SU-DHL-6 (cell line): Measurements from ENCODE around the gene SIGLEC8.

Source experiments
- H2AFZ ChIP-seq: fragments of 200-600 bp; sonication (generic); 2 replicates; pipeline ENCODE4 v1.6.1; 2014; ENCODE audit warnings: low read depth, mild to moderate bottlenecking, moderate library complexity, mixed read lengths, antibody characterized with exemption, low read length; ENCODE audit not compliant: severe bottlenecking
- H3F3A ChIP-seq: fragments of 200-600 bp; shearing (Covaris generic); 2 replicates; pipeline ENCODE4 v1.6.0; 2016; ENCODE audit warnings: antibody characterized with exemption, mild to moderate bottlenecking; ENCODE audit not compliant: insufficient read depth
- H3K27ac ChIP-seq: fragments of 200-600 bp; sonication (generic); 2 replicates; pipeline ENCODE4 v1.5.1; 2016; ENCODE audit warnings: low read depth, mild to moderate bottlenecking, low read length, moderate library complexity, mixed read lengths
- H3K27me3 ChIP-seq: fragments of 200-600 bp; sonication (generic), shearing (Covaris generic); 2 replicates; pipeline ENCODE4 v1.6.0; 2014; ENCODE audit warnings: mild to moderate bottlenecking, low read length
- H3K36me3 ChIP-seq: fragments of 200-600 bp; sonication (generic); 2 replicates; pipeline ENCODE4 v1.6.1; 2014; ENCODE audit warnings: mild to moderate bottlenecking, low read length, mixed read lengths
- H3K4me2 ChIP-seq: fragments of 300-600, 200-600 bp; shearing (Covaris generic), sonication (generic); 2 replicates; pipeline ENCODE4 v1.6.0; 2014; ENCODE audit warnings: low read length, low read depth, mild to moderate bottlenecking; ENCODE audit not compliant: poor library complexity, severe bottlenecking
- H3K4me3 ChIP-seq: fragments of 200-600 bp; sonication (generic); 2 replicates; pipeline ENCODE4 v1.5.1; 2014; ENCODE audit warnings: antibody characterized with exemption, low read length, mild to moderate bottlenecking, mixed read lengths; ENCODE audit not compliant: insufficient read depth, poor library complexity, severe bottlenecking
- H3K79me2 ChIP-seq: fragments of 200-600 bp; sonication (generic); 2 replicates; pipeline ENCODE4 v1.6.1; 2014; ENCODE audit warnings: mild to moderate bottlenecking, low read length, moderate library complexity; ENCODE audit not compliant: insufficient read depth
- H3K9ac ChIP-seq: fragments of 200-600 bp; sonication (generic); 2 replicates; pipeline ENCODE4 v1.7.0; 2014; ENCODE audit warnings: mild to moderate bottlenecking, low read length
- H3K9me2 ChIP-seq: fragments of 200-600 bp; sonication (generic); replicated peaks from 2 replicates; pipeline ENCODE4 v1.6.1; 2014; ENCODE audit warnings: low read length; ENCODE audit not compliant: insufficient read depth
- H3K9me3 ChIP-seq: fragments of 200-600 bp; sonication (generic); 2 replicates; pipeline ENCODE4 v1.6.1; 2014; ENCODE audit warnings: low read length, mixed read lengths; ENCODE audit not compliant: insufficient read depth
- H4K20me1 ChIP-seq: fragments of 200-600 bp; sonication (generic); 2 replicates; pipeline ENCODE4 v1.6.1; 2014; ENCODE audit warnings: low read depth, mild to moderate bottlenecking, antibody characterized with exemption, low read length, moderate library complexity, mixed read lengths
- EZH2phosphoT487 ChIP-seq: fragments of 200-600 bp; sonication (generic), shearing (Covaris generic); conservative IDR thresholded peaks from 2 replicates; pipeline ENCODE4 v1.6.1; 2018; ENCODE audit warnings: mild to moderate bottlenecking, antibody characterized with exemption, low read length, moderate library complexity, mixed read lengths
- TF ChIP-seq, protein P1 (sequence below): fragments of 200-600 bp; sonication (generic); IDR thresholded peaks from one replicate; pipeline ENCODE4 v1.5.1; 2017; ENCODE audit warnings: antibody characterized with exemption, mild to moderate bottlenecking, low read length, moderate library complexity; ENCODE audit not compliant: insufficient read depth, poor library complexity, severe bottlenecking

Gene SIGLEC8

DNA sequence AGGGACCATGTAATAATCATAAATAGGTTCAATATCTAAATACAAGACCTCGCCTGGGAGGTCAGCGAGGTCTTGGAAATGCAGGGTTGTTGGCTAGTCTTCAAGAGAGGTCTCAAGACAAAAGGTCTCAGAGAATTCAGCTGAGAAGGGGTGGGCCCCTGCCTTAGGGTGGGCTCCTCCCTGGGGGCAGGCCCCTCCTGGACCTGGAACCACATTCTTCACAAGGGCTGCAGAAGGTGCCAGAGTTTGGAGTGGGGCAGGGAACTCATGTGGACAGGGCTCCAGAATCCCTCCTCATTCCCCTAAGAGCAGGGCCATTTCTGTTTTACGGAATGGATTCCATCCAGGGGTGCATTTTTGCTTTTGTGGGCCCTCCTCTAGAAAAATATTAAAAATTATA, 30.2 kb upstream of the SIGLEC8 start:
- H3K27ac ChIP-seq = no peak overlapping the region
- H2AFZ ChIP-seq = no peak overlapping the region
- TF ChIP-seq, protein P1, sequence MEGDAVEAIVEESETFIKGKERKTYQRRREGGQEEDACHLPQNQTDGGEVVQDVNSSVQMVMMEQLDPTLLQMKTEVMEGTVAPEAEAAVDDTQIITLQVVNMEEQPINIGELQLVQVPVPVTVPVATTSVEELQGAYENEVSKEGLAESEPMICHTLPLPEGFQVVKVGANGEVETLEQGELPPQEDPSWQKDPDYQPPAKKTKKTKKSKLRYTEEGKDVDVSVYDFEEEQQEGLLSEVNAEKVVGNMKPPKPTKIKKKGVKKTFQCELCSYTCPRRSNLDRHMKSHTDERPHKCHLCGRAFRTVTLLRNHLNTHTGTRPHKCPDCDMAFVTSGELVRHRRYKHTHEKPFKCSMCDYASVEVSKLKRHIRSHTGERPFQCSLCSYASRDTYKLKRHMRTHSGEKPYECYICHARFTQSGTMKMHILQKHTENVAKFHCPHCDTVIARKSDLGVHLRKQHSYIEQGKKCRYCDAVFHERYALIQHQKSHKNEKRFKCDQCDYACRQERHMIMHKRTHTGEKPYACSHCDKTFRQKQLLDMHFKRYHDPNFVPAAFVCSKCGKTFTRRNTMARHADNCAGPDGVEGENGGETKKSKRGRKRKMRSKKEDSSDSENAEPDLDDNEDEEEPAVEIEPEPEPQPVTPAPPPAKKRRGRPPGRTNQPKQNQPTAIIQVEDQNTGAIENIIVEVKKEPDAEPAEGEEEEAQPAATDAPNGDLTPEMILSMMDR = no peak
- TF ChIP-seq EZH2phosphoT487 = no peak
- H3K4me2 ChIP-seq = no peak overlapping the region
- H3K79me2 ChIP-seq = no peaks in the 10 kb centered on the region
- no peaks in the 10 kb centered on the region for H4K20me1 ChIP-seq
- H3F3A ChIP-seq = no peaks in the 10 kb centered on the region
- no peaks in the 10 kb centered on the region for H3K9me2 ChIP-seq
- no peak overlapping the region for H3K9ac ChIP-seq
- H3K27me3 ChIP-seq = no peaks in the 10 kb centered on the region
- H3K4me3 ChIP-seq = no peak overlapping the region
- no peaks in the 10 kb centered on the region for H3K36me3 ChIP-seq
- no peaks in the 10 kb centered on the region for H3K9me3 ChIP-seq

DNA sequence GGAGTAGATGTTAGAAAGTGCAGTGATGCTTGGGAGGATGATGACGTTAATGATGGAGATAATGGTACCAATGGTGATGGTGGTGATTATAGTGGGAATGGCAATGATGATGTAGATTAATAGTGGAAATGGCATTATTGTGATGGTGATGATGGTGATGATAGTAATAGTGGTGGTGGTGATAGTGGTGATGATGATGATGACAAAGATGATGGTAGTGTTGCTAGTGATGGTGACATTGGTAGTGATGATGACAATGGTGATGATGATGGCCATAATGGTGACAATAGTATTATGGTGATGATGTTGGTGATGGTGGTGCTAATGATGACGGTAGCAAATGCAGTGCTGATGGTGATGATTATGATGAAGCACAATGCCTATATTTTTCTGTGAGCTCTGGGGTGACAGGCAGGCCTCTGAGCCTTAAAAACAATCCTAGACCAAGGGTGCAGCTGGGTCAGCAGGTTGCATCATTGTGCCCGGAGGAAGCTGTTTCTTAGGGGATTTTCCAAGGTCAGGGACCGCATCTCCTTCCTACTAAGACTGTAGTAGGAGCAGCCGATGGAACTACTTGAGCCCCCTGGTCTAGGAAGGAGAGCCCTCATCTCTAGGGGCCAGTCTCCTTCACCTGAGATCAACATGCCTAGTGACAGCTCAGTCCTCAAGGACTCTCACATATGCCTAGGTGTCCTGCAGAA, 27.9 kb upstream of the SIGLEC8 start:
- Histone ChIP-seq H3F3A (no peaks in the 10 kb centered on the region), H3K27ac (no peak overlapping the region), H3K27me3 (no peaks in the 10 kb centered on the region), H2AFZ (no peak overlapping the region), H3K9me2 (no peaks in the 10 kb centered on the region), H3K4me2 (no peak overlapping the region), H3K9ac (no peak overlapping the region), H3K79me2 (no peaks in the 10 kb centered on the region), H4K20me1 (no peaks in the 10 kb centered on the region), H3K4me3 (no peak overlapping the region), H3K9me3 (no peaks in the 10 kb centered on the region), H3K36me3 (no peaks in the 10 kb centered on the region)
- TF ChIP-seq EZH2phosphoT487 = no peak
- TF ChIP-seq, protein P1 = no peak

DNA sequence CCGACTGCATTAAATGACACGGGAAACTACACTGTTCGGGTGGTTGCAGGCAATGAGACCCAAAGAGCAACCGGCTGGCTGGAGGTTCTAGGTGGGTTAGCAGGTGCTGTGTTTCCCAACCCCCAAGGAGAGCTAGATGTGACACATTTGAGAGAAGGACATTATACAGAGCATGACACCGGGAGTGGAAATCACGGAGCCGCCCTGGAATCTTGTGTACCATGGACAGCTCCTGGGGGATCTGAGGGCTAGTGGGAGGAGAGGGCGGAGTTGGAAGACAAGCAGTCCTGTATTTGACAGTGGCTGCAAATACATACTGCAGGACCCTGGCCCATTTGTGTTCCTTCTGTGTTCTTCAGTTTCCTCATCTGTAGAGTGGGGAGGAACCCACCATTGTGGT, 22.3 kb upstream of the SIGLEC8 start:
- Histone ChIP-seq H3K27me3 (no peaks in the 10 kb centered on the region), H3K9me3 (no peaks in the 10 kb centered on the region), H3K4me2 (no peak overlapping the region), H2AFZ (no peak overlapping the region), H4K20me1 (no peaks in the 10 kb centered on the region), H3K9me2 (no peaks in the 10 kb centered on the region), H3F3A (no peaks in the 10 kb centered on the region), H3K4me3 (no peak overlapping the region), H3K79me2 (no peaks in the 10 kb centered on the region), H3K36me3 (no peaks in the 10 kb centered on the region), H3K9ac (no peak overlapping the region), H3K27ac (no peak overlapping the region)
- no peak for TF ChIP-seq EZH2phosphoT487
- TF ChIP-seq, protein P1 = no peak
